Measurements from ENCODE around the gene GALNTL6. TPM values are rescaled to one million over a fixed set of nuclear protein-coding genes. Genes with fewer than 3 reads are reported as not detected.

GALNTL6 gene
- total and polyA plus RNA-seq, 2 donors (not counting 3 experiments of a cell fraction or from before 2014, with no cell fraction given) = not detected

- Histone ChIP-seq H3K4me1 (ENCODE audit: control insufficient read depth, extremely low read depth, insufficient read depth, low read length) (no peaks in the 10 kb centered on the region), H3K4me3 (replicated peaks in 1 of 3; ENCODE audit: insufficient read depth in 1 of 3, low read depth in 1 of 3, low read length in 3 of 3) (no peak overlapping the region), H3K79me2 (ENCODE audit: control insufficient read depth, insufficient read depth, low read length) (no peaks in the 10 kb centered on the region), H3K36me3 (ENCODE audit: control insufficient read depth in 2 of 2, extremely low read depth in 1 of 2, insufficient read depth in 2 of 2, low read length in 2 of 2) (no peaks in the 10 kb centered on the region), H3K9ac (replicated peaks; ENCODE audit: extremely low read depth, insufficient read depth, low read length) (no peak overlapping the region), H3K4me2 (ENCODE audit: insufficient read depth, low read length) (no peak overlapping the region), H3K9me3 (replicated peaks; ENCODE audit: control insufficient read depth, insufficient read depth, low read length) (no peaks in the 10 kb centered on the region), H2AFZ (ENCODE audit: low read depth, low read length) (no peak overlapping the region), H4K20me1 (replicated peaks; ENCODE audit: control insufficient read depth, extremely low read depth, insufficient read depth, low read length) (no peaks in the 10 kb centered on the region), H3K27ac (ENCODE audit: insufficient read depth, low read depth, low read length) (no peak overlapping the region), H3K27me3 (ENCODE audit: control insufficient read depth in 2 of 2, insufficient read depth in 2 of 2, low read length in 2 of 2) (no peaks in the 10 kb centered on the region), H3K9me1 (replicated peaks; ENCODE audit: control insufficient read depth, extremely low read depth, insufficient read depth, low read length) (no peaks in the 10 kb centered on the region)
- ChIA-PET POLR2A (no interaction called here), CTCF (no interaction called here)
- intact Hi-C loops (cut with micrococcal nuclease) (no loop called here), dilution Hi-C loops (cut with MboI; ENCODE audit: extremely low pct_ligation_motif_present, low sequenced_read_pairs) (no loop called here)
- no peak for FAIRE-seq
- DNase-seq (ENCODE audit: low read depth, low spot score) = no peak
- BruUV-seq (replicated peaks) = no TSS peak
- no peak for TF ChIP-seq GATA2 (IDR thresholded peaks at IDR 0.05; ENCODE audit: insufficient read depth, insufficient read length, low read depth, low read length)
Measured at GRCh38 chr4:172660251-172660650, 847.0 kb downstream of the GALNTL6 start.

- Histone ChIP-seq H3K9ac (replicated peaks; ENCODE audit: extremely low read depth, insufficient read depth, low read length) (no peak overlapping the region), H3K27me3 (ENCODE audit: control insufficient read depth in 2 of 2, insufficient read depth in 2 of 2, low read length in 2 of 2) (no peaks in the 10 kb centered on the region), H2AFZ (ENCODE audit: low read depth, low read length) (no peak overlapping the region), H4K20me1 (replicated peaks; ENCODE audit: control insufficient read depth, extremely low read depth, insufficient read depth, low read length) (no peaks in the 10 kb centered on the region), H3K4me3 (replicated peaks in 1 of 3; ENCODE audit: insufficient read depth in 1 of 3, low read depth in 1 of 3, low read length in 3 of 3) (no peak overlapping the region), H3K4me1 (ENCODE audit: control insufficient read depth, extremely low read depth, insufficient read depth, low read length) (no peaks in the 10 kb centered on the region), H3K4me2 (ENCODE audit: insufficient read depth, low read length) (no peak overlapping the region), H3K36me3 (ENCODE audit: control insufficient read depth in 2 of 2, extremely low read depth in 1 of 2, insufficient read depth in 2 of 2, low read length in 2 of 2) (no peaks in the 10 kb centered on the region), H3K27ac (ENCODE audit: insufficient read depth, low read depth, low read length) (no peak overlapping the region), H3K9me1 (replicated peaks; ENCODE audit: control insufficient read depth, extremely low read depth, insufficient read depth, low read length) (no peaks in the 10 kb centered on the region), H3K79me2 (ENCODE audit: control insufficient read depth, insufficient read depth, low read length) (no peaks in the 10 kb centered on the region), H3K9me3 (replicated peaks; ENCODE audit: control insufficient read depth, insufficient read depth, low read length) (peaks cover 2% of the 10 kb centered on the region)
- dilution Hi-C loops (cut with MboI; ENCODE audit: extremely low pct_ligation_motif_present, low sequenced_read_pairs) = no loop called here
- FAIRE-seq (no peak), DNase-seq (ENCODE audit: low read depth, low spot score) (no peak)
- BruUV-seq (replicated peaks) = no TSS peak
- intact Hi-C loops (cut with micrococcal nuclease) = no loop called here
- ChIA-PET POLR2A (no interaction called here), CTCF (no interaction called here)
- no peak for TF ChIP-seq JUN (IDR thresholded peaks at IDR 0.05; ENCODE audit: borderline replicate concordance, insufficient read depth, insufficient read length, low read depth)
- TF ChIP-seq EZH2 (IDR thresholded peaks at IDR 0.05; ENCODE audit: borderline replicate concordance, low read depth, low read length, severe bottlenecking) = no peak
- no peak for TF ChIP-seq POLR2A (IDR thresholded peaks at IDR 0.05; ENCODE audit: low read depth, low read length)
- TF ChIP-seq GATA2 (IDR thresholded peaks at IDR 0.05; ENCODE audit: insufficient read depth, insufficient read length, low read depth, low read length) = no peak
- no peak for TF ChIP-seq MYC (IDR thresholded peaks at IDR 0.05; ENCODE audit: low read depth, low read length)
- TF ChIP-seq POLR2AphosphoS5 (IDR thresholded peaks at IDR 0.05; ENCODE audit: insufficient read depth, low read depth, low read length) = no peak
- TF ChIP-seq FOS (IDR thresholded peaks at IDR 0.05; ENCODE audit: borderline replicate concordance, insufficient read depth, low read length) = no peak
- no peak for TF ChIP-seq MAX (IDR thresholded peaks at IDR 0.05; ENCODE audit: insufficient read depth, insufficient read length)
- no peak for TF ChIP-seq CTCF (IDR thresholded peaks at IDR 0.05; ENCODE audit: extremely low read depth in 1 of 2, insufficient read depth in 1 of 2, low read depth in 1 of 2, low read length in 2 of 2)
Measured at GRCh38 chr4:172662113-172662512, 848.9 kb downstream of the GALNTL6 start.

Measured in endothelial cell of umbilical vein (primary cell).